C4-2B (cell line): ENCODE results near the gene RPS3.
A peak's percentile ranks its signal among the peaks of the same experiment; 100 is the strongest.
"Not testable (repeated sequence)": the region's sequence is repeated elsewhere in the genome, so short reads cannot be mapped to it uniquely, and the experiment has no call there.

Source experiments
- H3K27ac ChIP-seq: fragments of 450-650 bp; 2 replicates; pipeline ENCODE4 v1.5.1; 2017
- ZFX ChIP-seq: fragments of 450-650 bp; IDR thresholded peaks from 2 replicates; pipeline ENCODE4 v1.6.1; 2017
- TF ChIP-seq, protein P1 (sequence below): fragments of 450-650 bp; conservative IDR thresholded peaks from 2 replicates; pipeline ENCODE4 v1.5.1; 2017; ENCODE audit warnings: mild to moderate bottlenecking

Gene RPS3

DNA sequence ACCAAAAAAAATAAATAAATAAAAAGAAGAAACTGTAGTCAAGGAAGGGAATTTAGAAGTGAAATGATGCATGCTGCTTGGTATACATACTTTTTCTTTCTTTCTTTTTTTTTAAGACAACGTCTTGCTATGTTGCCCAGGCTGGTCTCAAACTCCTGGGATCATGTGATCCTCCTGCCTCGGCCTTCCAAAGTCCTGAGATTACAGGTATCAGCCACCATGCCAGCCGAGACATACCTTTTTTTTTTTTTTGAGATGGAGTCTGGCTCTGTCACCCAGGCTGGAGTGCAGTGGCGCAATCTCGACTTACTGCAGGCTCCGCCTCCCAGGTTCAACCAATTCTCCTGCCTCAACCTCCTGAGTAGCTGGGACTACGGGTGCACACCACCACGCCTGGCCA is 26.1 kb upstream of the RPS3 start:
- H3K27ac ChIP-seq = peak overlapping the region; percentile 92
- TF ChIP-seq, protein P1, sequence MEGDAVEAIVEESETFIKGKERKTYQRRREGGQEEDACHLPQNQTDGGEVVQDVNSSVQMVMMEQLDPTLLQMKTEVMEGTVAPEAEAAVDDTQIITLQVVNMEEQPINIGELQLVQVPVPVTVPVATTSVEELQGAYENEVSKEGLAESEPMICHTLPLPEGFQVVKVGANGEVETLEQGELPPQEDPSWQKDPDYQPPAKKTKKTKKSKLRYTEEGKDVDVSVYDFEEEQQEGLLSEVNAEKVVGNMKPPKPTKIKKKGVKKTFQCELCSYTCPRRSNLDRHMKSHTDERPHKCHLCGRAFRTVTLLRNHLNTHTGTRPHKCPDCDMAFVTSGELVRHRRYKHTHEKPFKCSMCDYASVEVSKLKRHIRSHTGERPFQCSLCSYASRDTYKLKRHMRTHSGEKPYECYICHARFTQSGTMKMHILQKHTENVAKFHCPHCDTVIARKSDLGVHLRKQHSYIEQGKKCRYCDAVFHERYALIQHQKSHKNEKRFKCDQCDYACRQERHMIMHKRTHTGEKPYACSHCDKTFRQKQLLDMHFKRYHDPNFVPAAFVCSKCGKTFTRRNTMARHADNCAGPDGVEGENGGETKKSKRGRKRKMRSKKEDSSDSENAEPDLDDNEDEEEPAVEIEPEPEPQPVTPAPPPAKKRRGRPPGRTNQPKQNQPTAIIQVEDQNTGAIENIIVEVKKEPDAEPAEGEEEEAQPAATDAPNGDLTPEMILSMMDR = no peak
- no peak for TF ChIP-seq ZFX

DNA sequence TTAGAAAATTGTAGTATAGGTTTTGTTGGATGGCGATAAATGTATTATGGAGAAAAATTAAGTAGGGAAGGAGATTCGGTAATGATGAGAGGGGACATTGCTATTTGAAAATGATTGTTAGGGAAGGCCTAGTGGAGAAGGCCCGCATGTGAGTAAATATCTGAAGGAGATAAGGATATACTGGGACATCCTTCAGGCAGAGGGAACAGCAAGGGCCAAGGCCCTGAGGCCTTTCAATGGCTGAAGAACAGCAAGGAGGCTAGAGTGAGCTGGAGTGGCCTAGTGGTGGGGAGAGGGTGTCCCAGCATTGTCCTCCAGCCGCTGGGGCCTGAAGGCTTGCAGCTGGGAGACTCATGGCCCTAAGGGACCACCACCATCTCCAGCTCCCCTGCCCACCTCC is 24.7 kb upstream of the RPS3 start:
- TF ChIP-seq, protein P1 = no peak
- no peak for TF ChIP-seq ZFX
- H3K27ac ChIP-seq = no peak overlapping the region; the same call in 1 of the 2 replicates

DNA sequence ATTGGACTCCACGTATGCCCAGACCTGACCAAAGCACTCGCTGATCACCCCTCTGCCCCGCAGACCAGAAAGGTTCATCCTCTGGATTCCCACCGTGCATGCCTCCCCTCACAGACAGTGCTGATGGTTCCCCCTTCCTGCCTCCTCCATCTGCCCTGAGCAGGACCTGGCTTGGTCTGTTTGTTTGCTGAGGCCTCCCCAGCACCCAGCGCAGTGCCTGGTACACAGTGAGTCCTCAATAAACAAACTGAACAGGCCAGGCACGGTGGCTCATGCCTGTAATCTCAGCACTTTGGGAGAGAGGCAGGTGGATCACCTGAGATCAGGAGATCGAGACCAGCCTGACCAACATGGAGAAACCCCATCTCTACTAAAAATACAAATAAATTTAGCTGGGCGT is 23.7 kb upstream of the RPS3 start:
- no peak for TF ChIP-seq ZFX
- TF ChIP-seq, protein P1 = no peak
- H3K27ac ChIP-seq = peak overlapping the region; percentile 0; the same call in 1 of the 2 replicates

DNA sequence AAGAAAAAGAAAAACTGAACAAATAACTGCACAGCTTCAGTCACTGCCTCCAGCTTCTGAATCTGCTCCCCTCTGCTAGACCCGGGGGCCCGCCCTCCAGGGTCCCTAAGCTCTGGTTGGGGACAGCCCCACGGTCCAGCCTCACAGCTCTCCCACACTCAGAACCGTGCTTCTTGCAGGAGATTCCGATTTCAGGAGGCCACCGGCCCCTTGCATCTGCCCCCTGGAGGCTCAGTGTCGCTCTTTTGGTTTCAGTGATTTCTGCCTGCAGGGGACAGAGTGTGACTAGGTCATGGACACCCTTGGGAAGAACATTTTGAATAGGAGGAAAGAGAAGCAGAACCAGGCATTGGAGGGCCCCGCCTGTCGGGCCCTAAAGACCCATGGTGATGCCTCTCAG is 23.1 kb upstream of the RPS3 start:
- TF ChIP-seq, protein P1 = no peak

DNA sequence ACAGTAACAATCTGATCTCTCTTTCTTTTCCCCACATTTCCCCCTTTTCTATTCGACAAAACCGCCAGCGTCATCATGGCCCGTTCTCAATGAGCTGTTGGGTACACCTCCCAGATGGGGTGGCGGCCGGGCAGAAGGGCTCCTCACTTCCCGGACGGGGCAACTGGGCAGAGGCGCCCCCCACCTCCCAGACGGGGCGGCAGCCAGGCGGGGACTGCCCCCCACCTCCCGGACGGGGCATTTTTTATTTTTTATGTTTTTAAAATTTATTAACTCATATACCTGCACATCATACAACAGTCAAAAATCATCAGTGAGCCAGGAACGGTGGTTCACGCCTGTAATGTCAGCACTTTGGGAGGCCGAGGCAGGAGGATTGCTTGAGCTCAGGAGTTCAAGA is 20.5 kb upstream of the RPS3 start:
- H3K27ac ChIP-seq = not testable (repeated sequence)

More for the DNA sequence above, 23.1 kb upstream of the RPS3 start:
- H3K27ac ChIP-seq = peak overlapping the region; percentile 0; the same call in 1 of the 2 replicates

DNA sequence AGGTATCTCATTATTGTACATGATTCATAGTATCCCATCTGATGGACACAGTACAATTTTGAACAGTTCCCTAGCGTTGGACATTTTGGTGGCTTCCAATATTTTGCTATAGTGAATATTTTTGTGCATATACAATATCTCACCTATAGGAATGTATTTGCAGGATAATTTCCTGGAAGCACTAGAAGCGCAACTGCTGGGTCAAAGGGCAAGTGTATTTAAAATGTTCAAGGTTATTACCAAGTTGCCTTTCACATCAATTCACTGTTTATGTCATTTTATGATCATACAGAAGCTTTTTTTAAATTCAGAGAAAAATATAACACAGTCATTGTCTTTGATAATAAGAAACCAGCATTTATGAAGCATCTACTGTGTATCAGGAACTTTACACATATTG is 19.1 kb upstream of the RPS3 start:
- no peak overlapping the region for H3K27ac ChIP-seq
- TF ChIP-seq ZFX = no peak
- TF ChIP-seq, protein P1 = no peak

DNA sequence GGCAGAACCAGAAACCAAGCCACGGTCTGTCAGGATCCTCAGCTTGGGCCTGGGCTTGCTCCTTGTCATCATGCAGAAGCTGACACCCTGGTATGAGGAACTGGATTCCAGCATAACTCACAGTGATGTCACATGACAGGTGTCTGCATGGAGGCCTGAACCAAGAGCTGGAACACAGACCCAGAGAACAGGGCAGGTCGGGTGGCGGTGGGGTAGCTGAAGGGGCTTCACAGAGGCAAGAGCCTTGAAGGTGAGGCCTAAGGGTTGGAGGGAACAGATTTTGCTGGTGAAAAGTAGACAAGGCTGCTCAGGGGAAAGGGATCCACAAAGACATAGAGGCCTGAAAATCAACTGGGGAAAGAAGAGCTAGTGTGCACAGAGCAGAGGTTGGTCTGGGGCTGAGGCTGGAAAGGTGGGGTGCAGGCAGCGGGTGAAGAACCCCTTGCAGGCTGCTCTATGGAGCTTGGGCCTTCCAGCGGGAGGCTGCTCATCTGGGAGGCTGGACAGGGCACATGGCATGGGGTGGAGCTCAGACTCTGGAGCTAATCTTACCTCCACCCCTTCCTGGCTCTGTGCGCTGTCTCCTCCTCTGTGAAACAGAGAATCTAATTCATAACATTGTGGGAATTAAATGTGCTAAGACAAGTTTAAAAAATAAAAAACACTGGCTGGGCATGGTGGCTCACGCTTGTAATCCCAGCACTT is 18.4 kb upstream of the RPS3 start:
- H3K27ac ChIP-seq = no peak overlapping the region
- TF ChIP-seq ZFX = no peak
- TF ChIP-seq, protein P1 = no peak

DNA sequence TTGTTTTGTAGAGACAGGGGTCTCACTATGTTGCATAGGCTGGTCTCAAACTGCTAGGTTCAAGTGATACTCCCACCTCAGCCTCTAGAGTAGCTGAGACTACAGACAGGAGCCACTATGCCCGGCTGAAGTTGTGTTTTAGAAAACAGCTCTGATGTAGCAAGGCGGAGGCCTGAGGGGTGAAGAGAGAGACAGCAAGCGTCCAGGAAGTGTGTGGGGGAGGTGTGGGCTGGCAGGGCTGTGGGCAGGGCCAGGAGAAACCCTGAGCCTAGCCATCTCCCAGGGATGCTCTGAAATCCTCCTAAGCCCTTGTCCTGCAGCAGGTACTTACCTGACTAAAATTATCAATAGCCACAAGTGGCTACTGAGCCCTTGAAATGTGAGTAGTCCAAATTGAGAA is 16.1 kb upstream of the RPS3 start:
- H3K27ac ChIP-seq = no peak overlapping the region

More for the DNA sequence above, 16.1 kb upstream of the RPS3 start:
- TF ChIP-seq, protein P1 = no peak
- no peak for TF ChIP-seq ZFX
